HEK293T (cell line): ENCODE data around the gene WWC2.

Experiments used
- ARNT ChIP-seq: fragments of 450-650 bp; IDR thresholded peaks from 2 replicates; pipeline ENCODE4 v1.6.1; 2017; ENCODE audit warnings: mild to moderate bottlenecking
- ELF4 ChIP-seq: fragments of 450-650 bp; IDR thresholded peaks from 2 replicates; pipeline ENCODE4 v1.6.1; 2017; ENCODE audit warnings: antibody characterized with exemption
- FOXA1 ChIP-seq: fragments of 450-650 bp; IDR thresholded peaks from 2 replicates; pipeline ENCODE4 v1.6.1; 2016; ENCODE audit warnings: mild to moderate bottlenecking
- HDGF ChIP-seq: fragments of 450-650 bp; IDR thresholded peaks from 2 replicates; pipeline ENCODE4 v1.6.1; 2017; ENCODE audit warnings: antibody characterized with exemption, borderline replicate concordance
- SP1 ChIP-seq: fragments of 450-650 bp; IDR thresholded peaks from 2 replicates; pipeline ENCODE4 v1.6.1; 2017

DNA sequence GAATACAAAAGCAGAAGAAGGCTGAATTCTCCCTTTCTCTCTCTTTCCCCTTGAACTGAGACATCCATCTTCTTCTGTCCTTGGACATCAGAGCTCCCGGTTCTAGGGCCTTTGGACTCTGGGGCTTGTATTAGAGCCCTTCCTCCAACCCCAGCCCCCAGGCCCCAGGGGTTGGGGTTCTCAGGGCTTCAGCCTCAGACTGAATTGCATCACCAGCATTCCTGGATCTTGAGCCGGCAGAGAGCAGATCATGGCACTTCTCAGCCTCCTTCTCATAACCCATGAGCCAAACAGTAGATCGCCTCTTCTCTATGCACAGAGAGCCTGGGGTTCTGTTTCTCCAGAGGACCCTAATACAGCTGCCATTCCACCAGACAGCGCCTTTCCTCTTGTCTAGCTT lies 248.5 kb downstream of the WWC2 start:
- TF ChIP-seq SP1: no peak
- no peak for TF ChIP-seq ELF4
- TF ChIP-seq FOXA1: no peak
- TF ChIP-seq ARNT: no peak
- no peak for TF ChIP-seq HDGF
